HG03108 (cell line): ENCODE measurements around the gene DIP2C.
"Not testable (repeated sequence)": the region's sequence is repeated elsewhere in the genome, so short reads cannot be mapped to it uniquely, and the experiment has no call there.

ENCODE experiments used
- ATAC-seq: cut with Tn5 transposase; IDR thresholded peaks from one replicate; pipeline ENCODE4 v1.9.1; 2021; ENCODE audit warnings: moderate library complexity; ENCODE audit not compliant: unreplicated experiment

Gene DIP2C

GRCh38 chr10:689452-690371, at the start of gene DIP2C:
Gene DIP2C, minus strand, starts transcription at chr10:689668. Its CDS starts 90 bp downstream, at chr10:689578.
- no peak for ATAC-seq

GRCh38 chr10:734481-734880, 45.0 kb upstream of the DIP2C start:
- no peak for ATAC-seq

- no peak for ATAC-seq
Measured at GRCh38 chr10:733086-733485, 43.6 kb upstream of the DIP2C start.

GRCh38 chr10:729213-729612, 39.7 kb upstream of the DIP2C start:
- no peak for ATAC-seq

GRCh38 chr10:728603-729002, 39.1 kb upstream of the DIP2C start:
- ATAC-seq, result no peak

GRCh38 chr10:727162-727790, 37.8 kb upstream of the DIP2C start:
- ATAC-seq, result no peak

- no peak for ATAC-seq
Measured at GRCh38 chr10:725786-726185, 36.3 kb upstream of the DIP2C start.

- no peak for ATAC-seq
Measured at GRCh38 chr10:725302-725701, 35.8 kb upstream of the DIP2C start.

- no peak for ATAC-seq
Measured at GRCh38 chr10:723973-724372, 34.5 kb upstream of the DIP2C start.

GRCh38 chr10:722281-723060, 33.0 kb upstream of the DIP2C start:
- ATAC-seq, result no peak

- ATAC-seq, result no peak
Measured at GRCh38 chr10:718143-718700, 28.8 kb upstream of the DIP2C start.

- ATAC-seq, result no peak
Measured at GRCh38 chr10:717458-717857, 28.0 kb upstream of the DIP2C start.

- ATAC-seq, result no peak
Measured at GRCh38 chr10:716821-717220, 27.4 kb upstream of the DIP2C start.

GRCh38 chr10:714214-714613, 24.7 kb upstream of the DIP2C start:
- ATAC-seq, result no peak

GRCh38 chr10:712575-712974, 23.1 kb upstream of the DIP2C start:
- no peak for ATAC-seq

GRCh38 chr10:712089-712488, 22.6 kb upstream of the DIP2C start:
- no peak for ATAC-seq

- no peak for ATAC-seq
Measured at GRCh38 chr10:707861-708260, 18.4 kb upstream of the DIP2C start.

GRCh38 chr10:707456-707855, 18.0 kb upstream of the DIP2C start:
- no peak for ATAC-seq

GRCh38 chr10:703118-703517, 13.7 kb upstream of the DIP2C start:
- ATAC-seq, result no peak

GRCh38 chr10:700183-700582, 10.7 kb upstream of the DIP2C start:
- ATAC-seq, result not testable (repeated sequence)
